Brain microvascular endothelial cell (primary cell): Measurements from ENCODE around the gene MEGF6.

ENCODE experiments used
- DNase-seq: peaks from one replicate; pipeline ENCODE4 v3.0.0-alpha.2; 2020
- H3K27ac ChIP-seq: fragments of 250-450 bp; sonication (Bioruptor Pico); 2 replicates; pipeline ENCODE4 v1.5.1; 2020; ENCODE audit warnings: mild to moderate bottlenecking, moderate library complexity
- H3K27me3 ChIP-seq: fragments of 250-450 bp; sonication (Bioruptor Pico); replicated peaks from 2 replicates; pipeline ENCODE4 v1.5.1; 2020; ENCODE audit warnings: mild to moderate bottlenecking
- H3K36me3 ChIP-seq: fragments of 250-450 bp; sonication (Bioruptor Pico); replicated peaks from 2 replicates; pipeline ENCODE4 v1.5.1; 2020; ENCODE audit warnings: mild to moderate bottlenecking
- H3K4me3 ChIP-seq: 2 replicates; pipeline ENCODE4 v1.5.1; 2011; ENCODE audit warnings: low read depth, mild to moderate bottlenecking, control low read depth, low read length, moderate library complexity
- CTCF ChIP-seq: IDR thresholded peaks from 2 replicates; pipeline ENCODE4 v1.5.1; 2011; ENCODE audit warnings: low read depth, mild to moderate bottlenecking, moderate library complexity, low read length, control low read depth, inconsistent platforms; ENCODE audit errors: missing control alignments
- in situ Hi-C: cut with HindIII; loops from 2 replicates; pipeline ENCODE4 v1.10.0; 2017; ENCODE audit warnings: low sequenced_read_pairs, low pct_ligation_motif_present

MEGF6 gene

GRCh38 chr1:3618881-3619671, 7.8 kb upstream of the MEGF6 start:
- in situ Hi-C loops, result no loop called here
- Histone ChIP-seq H3K27ac (no peak overlapping the region), H3K36me3 (no peaks in the 10 kb centered on the region), H3K27me3 (no peaks in the 10 kb centered on the region), H3K4me3 (no peak overlapping the region)
- DNase-seq, result peak; percentile 77
- peak; percentile 86 for TF ChIP-seq CTCF

GRCh38 chr1:3618531-3618880, 7.2 kb upstream of the MEGF6 start:
- Histone ChIP-seq H3K4me3 (no peak overlapping the region), H3K36me3 (no peaks in the 10 kb centered on the region), H3K27me3 (no peaks in the 10 kb centered on the region), H3K27ac (no peak overlapping the region)
- TF ChIP-seq CTCF, result no peak
- in situ Hi-C loops, result no loop called here
- DNase-seq, result no peak

- Histone ChIP-seq H3K4me3 (no peak overlapping the region), H3K36me3 (no peaks in the 10 kb centered on the region), H3K27ac (no peak overlapping the region), H3K27me3 (no peaks in the 10 kb centered on the region)
- in situ Hi-C loops, result no loop called here
- DNase-seq, result no peak
- no peak for TF ChIP-seq CTCF
Measured at GRCh38 chr1:3617806-3618345, 6.6 kb upstream of the MEGF6 start.

GRCh38 chr1:3616861-3617260, 5.6 kb upstream of the MEGF6 start:
- no peak for TF ChIP-seq CTCF

GRCh38 chr1:3614755-3615742, 3.7 kb upstream of the MEGF6 start:
- DNase-seq, result no peak
- no peak overlapping the region for H3K27ac ChIP-seq
- H3K4me3 ChIP-seq, result no peak overlapping the region
- in situ Hi-C loops, result no loop called here
- peak; percentile 80 for TF ChIP-seq CTCF
- H3K27me3 ChIP-seq, result no peaks in the 10 kb centered on the region
- no peaks in the 10 kb centered on the region for H3K36me3 ChIP-seq

More at GRCh38 chr1:3616861-3617260, 5.6 kb upstream of the MEGF6 start:
- H3K36me3 ChIP-seq, result no peaks in the 10 kb centered on the region
- no peak for DNase-seq
- no peak overlapping the region for H3K4me3 ChIP-seq
- no peaks in the 10 kb centered on the region for H3K27me3 ChIP-seq
- no peak overlapping the region for H3K27ac ChIP-seq
- in situ Hi-C loops, result no loop called here
